ENCODE measurements around the gene GTF2IRD1. TPM values are rescaled to one million over a fixed set of nuclear protein-coding genes. Genes with fewer than 3 reads are reported as not detected.

Gene GTF2IRD1
- total and polyA plus RNA-seq, 9 donors: 12.5 to 44.3 (median 40.7) TPM

- 83% methylated on average over 3 of the region's 4 CpGs for WGBS (ENCODE audit: insufficient coverage)
- no peaks in the 10 kb centered on the region for H3K36me3 ChIP-seq (ENCODE audit: control insufficient read depth, insufficient read depth, low read length)
- H3K4me1 ChIP-seq (ENCODE audit: control insufficient read depth, insufficient read depth, low read length): peaks cover 9% of the 10 kb centered on the region
- no peak for DNase-seq
- H3K4me3 ChIP-seq (ENCODE audit: low read length): no peak overlapping the region
- H3K27ac ChIP-seq (ENCODE audit: low read length): no peak overlapping the region
- H3K9me3 ChIP-seq (replicated peaks; ENCODE audit: control insufficient read depth, low read depth, low read length): no peaks in the 10 kb centered on the region
- H3K27me3 ChIP-seq (ENCODE audit: control insufficient read depth, insufficient read depth, low read length): peaks cover 2% of the 10 kb centered on the region
Measured at GRCh38 chr7:74449144-74449543, 4.6 kb upstream of the GTF2IRD1 start.

GRCh38 chr7:74449809-74450397 is 3.8 kb upstream of the GTF2IRD1 start:
- H3K27ac ChIP-seq (ENCODE audit: low read length): no peak overlapping the region

GRCh38 chr7:74452748-74453321 is 871 bp upstream of the GTF2IRD1 start:
- Histone ChIP-seq H3K9me3 (replicated peaks; ENCODE audit: control insufficient read depth, low read depth, low read length) (no peaks in the 10 kb centered on the region), H3K36me3 (ENCODE audit: control insufficient read depth, insufficient read depth, low read length) (peaks cover 5% of the 10 kb centered on the region), H3K27me3 (ENCODE audit: control insufficient read depth, insufficient read depth, low read length) (no peaks in the 10 kb centered on the region), H3K27ac (ENCODE audit: low read length) (peak overlapping the region; percentile 62), H3K4me1 (ENCODE audit: control insufficient read depth, insufficient read depth, low read length) (peaks cover 32% of the 10 kb centered on the region), H3K4me3 (ENCODE audit: low read length) (peak overlapping the region; percentile 69)
- peak; percentile 52 for DNase-seq
- WGBS (ENCODE audit: insufficient coverage): 36% methylated on average over 6 of the region's 15 CpGs

More at GRCh38 chr7:74449809-74450397, 3.8 kb upstream of the GTF2IRD1 start:
- Histone ChIP-seq H3K27me3 (ENCODE audit: control insufficient read depth, insufficient read depth, low read length) (no peaks in the 10 kb centered on the region), H3K4me1 (ENCODE audit: control insufficient read depth, insufficient read depth, low read length) (peaks cover 13% of the 10 kb centered on the region), H3K4me3 (ENCODE audit: low read length) (no peak overlapping the region), H3K9me3 (replicated peaks; ENCODE audit: control insufficient read depth, low read depth, low read length) (no peaks in the 10 kb centered on the region), H3K36me3 (ENCODE audit: control insufficient read depth, insufficient read depth, low read length) (no peaks in the 10 kb centered on the region)
- 54% methylated on average over 6 of the region's 15 CpGs for WGBS (ENCODE audit: insufficient coverage)
- DNase-seq: peak; percentile 43

- peak overlapping the region; percentile 69 for H3K4me3 ChIP-seq (ENCODE audit: low read length)
- H3K4me1 ChIP-seq (ENCODE audit: control insufficient read depth, insufficient read depth, low read length): peaks cover 42% of the 10 kb centered on the region
- H3K27me3 ChIP-seq (ENCODE audit: control insufficient read depth, insufficient read depth, low read length): no peaks in the 10 kb centered on the region
- H3K36me3 ChIP-seq (ENCODE audit: control insufficient read depth, insufficient read depth, low read length): peaks cover 5% of the 10 kb centered on the region
- H3K27ac ChIP-seq (ENCODE audit: low read length): peak overlapping the region; percentile 87
- H3K9me3 ChIP-seq (replicated peaks; ENCODE audit: control insufficient read depth, low read depth, low read length): no peaks in the 10 kb centered on the region
- peak; percentile 48 for DNase-seq
- 7% methylated on average over 20 of the region's 61 CpGs for WGBS (ENCODE audit: insufficient coverage)
Measured at GRCh38 chr7:74454021-74454924, 567 bp downstream of the GTF2IRD1 start.

GRCh38 chr7:74454925-74455288 is 1.2 kb downstream of the GTF2IRD1 start:
- Histone ChIP-seq H3K4me3 (ENCODE audit: low read length) (peak overlapping the region; percentile 69), H3K36me3 (ENCODE audit: control insufficient read depth, insufficient read depth, low read length) (peaks cover 5% of the 10 kb centered on the region), H3K27me3 (ENCODE audit: control insufficient read depth, insufficient read depth, low read length) (no peaks in the 10 kb centered on the region), H3K9me3 (replicated peaks; ENCODE audit: control insufficient read depth, low read depth, low read length) (no peaks in the 10 kb centered on the region), H3K27ac (ENCODE audit: low read length) (peak overlapping the region; percentile 87), H3K4me1 (ENCODE audit: control insufficient read depth, insufficient read depth, low read length) (peaks cover 45% of the 10 kb centered on the region)
- DNase-seq: no peak
- WGBS (ENCODE audit: insufficient coverage): 45% methylated on average over 10 of the region's 11 CpGs

- 66% methylated on average over 8 of the region's 13 CpGs for WGBS (ENCODE audit: insufficient coverage)
- Histone ChIP-seq H3K4me1 (ENCODE audit: control insufficient read depth, insufficient read depth, low read length) (peaks cover 49% of the 10 kb centered on the region), H3K27ac (ENCODE audit: low read length) (peak overlapping the region; percentile 87)
Measured at GRCh38 chr7:74455291-74455804, 1.6 kb downstream of the GTF2IRD1 start.

GRCh38 chr7:74455928-74456327 is 2.2 kb downstream of the GTF2IRD1 start:
- Histone ChIP-seq H3K4me1 (ENCODE audit: control insufficient read depth, insufficient read depth, low read length) (peaks cover 55% of the 10 kb centered on the region), H3K4me3 (ENCODE audit: low read length) (no peak overlapping the region)
- WGBS (ENCODE audit: insufficient coverage): 56% methylated on average over 3 of the region's 6 CpGs

More at GRCh38 chr7:74455291-74455804, 1.6 kb downstream of the GTF2IRD1 start:
- H3K9me3 ChIP-seq (replicated peaks; ENCODE audit: control insufficient read depth, low read depth, low read length): no peaks in the 10 kb centered on the region
- DNase-seq: no peak
- peaks cover 5% of the 10 kb centered on the region for H3K36me3 ChIP-seq (ENCODE audit: control insufficient read depth, insufficient read depth, low read length)
- no peaks in the 10 kb centered on the region for H3K27me3 ChIP-seq (ENCODE audit: control insufficient read depth, insufficient read depth, low read length)
- peak overlapping the region; percentile 69 for H3K4me3 ChIP-seq (ENCODE audit: low read length)

GRCh38 chr7:74457007-74457406 is 3.3 kb downstream of the GTF2IRD1 start:
- Histone ChIP-seq H3K4me1 (ENCODE audit: control insufficient read depth, insufficient read depth, low read length) (peaks cover 59% of the 10 kb centered on the region), H3K27me3 (ENCODE audit: control insufficient read depth, insufficient read depth, low read length) (no peaks in the 10 kb centered on the region), H3K9me3 (replicated peaks; ENCODE audit: control insufficient read depth, low read depth, low read length) (no peaks in the 10 kb centered on the region), H3K4me3 (ENCODE audit: low read length) (no peak overlapping the region), H3K36me3 (ENCODE audit: control insufficient read depth, insufficient read depth, low read length) (peaks cover 5% of the 10 kb centered on the region), H3K27ac (ENCODE audit: low read length) (no peak overlapping the region)
- DNase-seq: no peak
- WGBS (ENCODE audit: insufficient coverage): no CpG with 5 or more reads among the region's 5 CpGs

More at GRCh38 chr7:74455928-74456327, 2.2 kb downstream of the GTF2IRD1 start:
- H3K9me3 ChIP-seq (replicated peaks; ENCODE audit: control insufficient read depth, low read depth, low read length): no peaks in the 10 kb centered on the region
- no peak for DNase-seq
- H3K27ac ChIP-seq (ENCODE audit: low read length): peak overlapping the region; percentile 87
- peaks cover 5% of the 10 kb centered on the region for H3K36me3 ChIP-seq (ENCODE audit: control insufficient read depth, insufficient read depth, low read length)
- no peaks in the 10 kb centered on the region for H3K27me3 ChIP-seq (ENCODE audit: control insufficient read depth, insufficient read depth, low read length)

- peaks cover 4% of the 10 kb centered on the region for H3K36me3 ChIP-seq (ENCODE audit: control insufficient read depth, insufficient read depth, low read length)
- DNase-seq: no peak
- H3K9me3 ChIP-seq (replicated peaks; ENCODE audit: control insufficient read depth, low read depth, low read length): no peaks in the 10 kb centered on the region
- no peak overlapping the region for H3K27ac ChIP-seq (ENCODE audit: low read length)
- no peak overlapping the region for H3K4me3 ChIP-seq (ENCODE audit: low read length)
- WGBS (ENCODE audit: insufficient coverage): 73% methylated on average over 6 of the region's 15 CpGs
- peaks cover 75% of the 10 kb centered on the region for H3K4me1 ChIP-seq (ENCODE audit: control insufficient read depth, insufficient read depth, low read length)
- H3K27me3 ChIP-seq (ENCODE audit: control insufficient read depth, insufficient read depth, low read length): no peaks in the 10 kb centered on the region
Measured at GRCh38 chr7:74461970-74462706, 8.4 kb downstream of the GTF2IRD1 start.

Measured in muscle of leg (tissue), 11 donors.